ENCODE measurements around the gene RAB20.
"Not testable (repeated sequence)": the region's sequence is repeated elsewhere in the genome, so short reads cannot be mapped to it uniquely, and the experiment has no call there.

RAB20 gene

GRCh38 chr13:110561344-110562035, at the start of gene RAB20:
Gene RAB20 (minus strand): TSS chr13:110561722. CDS start chr13:110561519, 203 bp downstream.
- peak; percentile 90 for DNase-seq

GRCh38 chr13:110610955-110611595, 49.6 kb upstream of the RAB20 start:
- DNase-seq = no peak

- DNase-seq = no peak
These were observed 46.2 kb upstream of the RAB20 start for GRCh38 chr13:110607675-110608224.

- DNase-seq = not testable (repeated sequence)
These were observed 44.8 kb upstream of the RAB20 start for GRCh38 chr13:110606281-110606680.

- DNase-seq = no peak
These were observed 43.6 kb upstream of the RAB20 start for GRCh38 chr13:110605132-110605531.

GRCh38 chr13:110600980-110601379, 39.5 kb upstream of the RAB20 start:
- DNase-seq = no peak

- no peak for DNase-seq
These were observed 38.8 kb upstream of the RAB20 start for GRCh38 chr13:110600261-110600819.

- no peak for DNase-seq
These were observed 35.6 kb upstream of the RAB20 start for GRCh38 chr13:110597041-110597689.

GRCh38 chr13:110593430-110594130, 32.1 kb upstream of the RAB20 start:
- no peak for DNase-seq

GRCh38 chr13:110592665-110593064, 31.1 kb upstream of the RAB20 start:
- DNase-seq = no peak

GRCh38 chr13:110590577-110590976, 29.1 kb upstream of the RAB20 start:
- no peak for DNase-seq

- no peak for DNase-seq
These were observed 28.4 kb upstream of the RAB20 start for GRCh38 chr13:110589793-110590390.

- DNase-seq = no peak
These were observed 21.8 kb upstream of the RAB20 start for GRCh38 chr13:110583178-110583865.

GRCh38 chr13:110582421-110582954, 21.0 kb upstream of the RAB20 start:
- DNase-seq = no peak

- no peak for DNase-seq
These were observed 20.1 kb upstream of the RAB20 start for GRCh38 chr13:110581506-110582185.

- DNase-seq = no peak
These were observed 19.3 kb upstream of the RAB20 start for GRCh38 chr13:110580800-110581199.

GRCh38 chr13:110578363-110578762, 16.8 kb upstream of the RAB20 start:
- no peak for DNase-seq

- no peak for DNase-seq
These were observed 15.4 kb upstream of the RAB20 start for GRCh38 chr13:110576736-110577476.

- no peak for DNase-seq
These were observed 14.5 kb upstream of the RAB20 start for GRCh38 chr13:110576070-110576394.

Measured in femur (tissue), 1 donor.